Astrocyte of the hippocampus (primary cell): ENCODE results near the gene STARD13.
"Not testable (repeated sequence)": the region's sequence is repeated elsewhere in the genome, so short reads cannot be mapped to it uniquely, and the experiment has no call there.

ENCODE experiments used
- DNase-seq: peaks from one replicate; pipeline ENCODE4 v3.0.0; 2011; ENCODE audit warnings: low read depth, low spot score

Gene STARD13

GRCh38 chr13:33178209-33178840 lies 107.2 kb downstream of the STARD13 start:
- DNase-seq = no peak

- not testable (repeated sequence) for DNase-seq
Measured at GRCh38 chr13:33177340-33178208, 108.0 kb downstream of the STARD13 start.

- no peak for DNase-seq
Measured at GRCh38 chr13:33176526-33176925, 109.0 kb downstream of the STARD13 start.

GRCh38 chr13:33175991-33176390 lies 109.6 kb downstream of the STARD13 start:
- DNase-seq = no peak

- DNase-seq = peak; percentile 70
Measured at GRCh38 chr13:33174931-33175330, 110.6 kb downstream of the STARD13 start.

GRCh38 chr13:33174491-33174890 lies 111.1 kb downstream of the STARD13 start:
- no peak for DNase-seq

- peak; percentile 64 for DNase-seq
Measured at GRCh38 chr13:33172911-33173310, 112.6 kb downstream of the STARD13 start.

- peak; percentile 77 for DNase-seq
Measured at GRCh38 chr13:33172400-33172799, 113.2 kb downstream of the STARD13 start.

GRCh38 chr13:33169273-33169980 lies 116.1 kb downstream of the STARD13 start:
- peak; percentile 85 for DNase-seq

- DNase-seq = no peak
Measured at GRCh38 chr13:33168321-33168960, 117.1 kb downstream of the STARD13 start.

GRCh38 chr13:33167491-33167890 lies 118.1 kb downstream of the STARD13 start:
- DNase-seq = no peak

GRCh38 chr13:33165787-33166186 lies 119.8 kb downstream of the STARD13 start:
- no peak for DNase-seq

- DNase-seq = no peak
Measured at GRCh38 chr13:33164331-33164730, 121.2 kb downstream of the STARD13 start.

GRCh38 chr13:33162725-33163124 lies 122.8 kb downstream of the STARD13 start:
- not testable (repeated sequence) for DNase-seq

- DNase-seq = no peak
Measured at GRCh38 chr13:33158816-33159215, 126.7 kb downstream of the STARD13 start.

- no peak for DNase-seq
Measured at GRCh38 chr13:33158271-33158670, 127.3 kb downstream of the STARD13 start.

GRCh38 chr13:33154911-33155310 lies 130.6 kb downstream of the STARD13 start:
- no peak for DNase-seq

- DNase-seq = peak; percentile 49
Measured at GRCh38 chr13:33153421-33154404, 131.8 kb downstream of the STARD13 start.

- DNase-seq = no peak
Measured at GRCh38 chr13:33152389-33152788, 133.2 kb downstream of the STARD13 start.

- DNase-seq = no peak
Measured at GRCh38 chr13:33150662-33151061, 134.9 kb downstream of the STARD13 start.

- DNase-seq = peak; percentile 29
Measured at GRCh38 chr13:33150126-33150525, 135.4 kb downstream of the STARD13 start.
